ENCODE measurements around the gene PODXL. TPM values are rescaled to one million over a fixed set of nuclear protein-coding genes. Genes with fewer than 3 reads are reported as not detected.

The PODXL gene
- total and polyA plus RNA-seq, 2 donors (not counting 3 experiments of a cell fraction or from before 2014, with no cell fraction given): 86.4 to 156 TPM

DNA sequence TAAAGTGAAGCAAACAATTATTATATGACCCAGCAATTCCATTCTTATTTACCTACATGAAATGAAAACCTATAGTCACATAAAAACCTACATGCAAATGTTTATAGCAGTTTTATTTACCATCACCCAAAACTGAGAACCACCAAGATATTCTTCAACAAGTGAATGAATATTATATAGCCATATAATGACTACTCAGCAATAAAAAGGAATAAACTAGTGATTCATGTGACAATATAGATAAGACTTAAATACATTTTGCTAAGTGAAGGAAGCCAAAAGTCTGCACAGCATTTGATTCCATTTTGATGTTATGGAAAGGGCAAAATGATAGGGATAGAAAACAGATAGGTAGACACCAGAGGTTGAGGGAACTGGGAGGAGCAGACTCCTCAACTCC lies 31.7 kb downstream of the PODXL start:
- no peak overlapping the region for H3K27ac ChIP-seq (ENCODE audit: insufficient read depth, low read depth, low read length)
- H3K9me3 ChIP-seq (replicated peaks; ENCODE audit: control insufficient read depth, insufficient read depth, low read length): no peaks in the 10 kb centered on the region
- peaks cover 81% of the 10 kb centered on the region for H3K79me2 ChIP-seq (ENCODE audit: control insufficient read depth, insufficient read depth, low read length)
- no TSS peak for BruUV-seq (replicated peaks)
- ChIA-PET POLR2A (interaction anchor here (1.2 kb wide), 1 partner anchor 9 kb away, joined by 5 read pairs; no protein-coding TSS in a partner anchor), CTCF (no interaction called here)
- no peak overlapping the region for H3K4me2 ChIP-seq (ENCODE audit: insufficient read depth, low read length)
- H4K20me1 ChIP-seq (replicated peaks; ENCODE audit: control insufficient read depth, extremely low read depth, insufficient read depth, low read length): no peaks in the 10 kb centered on the region
- no peak overlapping the region for H2AFZ ChIP-seq (ENCODE audit: low read depth, low read length)
- H3K4me3 ChIP-seq (replicated peaks in 1 of 3; ENCODE audit: insufficient read depth in 1 of 3, low read depth in 1 of 3, low read length in 3 of 3): no peak overlapping the region
- FAIRE-seq (no peak), DNase-seq (ENCODE audit: low read depth, low spot score) (no peak)
- H3K9me1 ChIP-seq (replicated peaks; ENCODE audit: control insufficient read depth, extremely low read depth, insufficient read depth, low read length): no peaks in the 10 kb centered on the region
- intact Hi-C loops (cut with micrococcal nuclease): loop anchor here (1.0 kb wide), 1 partner anchor 16 kb away; no protein-coding TSS in a partner anchor
- no peak overlapping the region for H3K9ac ChIP-seq (replicated peaks; ENCODE audit: extremely low read depth, insufficient read depth, low read length)
- H3K4me1 ChIP-seq (ENCODE audit: control insufficient read depth, extremely low read depth, insufficient read depth, low read length): peaks cover 61% of the 10 kb centered on the region
- dilution Hi-C loops (cut with MboI; ENCODE audit: extremely low pct_ligation_motif_present, low sequenced_read_pairs): no loop called here
- no peak for TF ChIP-seq JUN (IDR thresholded peaks at IDR 0.05; ENCODE audit: borderline replicate concordance, insufficient read depth, insufficient read length, low read depth)
- no peaks in the 10 kb centered on the region for H3K27me3 ChIP-seq (ENCODE audit: control insufficient read depth in 2 of 2, insufficient read depth in 2 of 2, low read length in 2 of 2)
- H3K36me3 ChIP-seq (ENCODE audit: control insufficient read depth in 2 of 2, extremely low read depth in 1 of 2, insufficient read depth in 2 of 2, low read length in 2 of 2): no peaks in the 10 kb centered on the region

DNA sequence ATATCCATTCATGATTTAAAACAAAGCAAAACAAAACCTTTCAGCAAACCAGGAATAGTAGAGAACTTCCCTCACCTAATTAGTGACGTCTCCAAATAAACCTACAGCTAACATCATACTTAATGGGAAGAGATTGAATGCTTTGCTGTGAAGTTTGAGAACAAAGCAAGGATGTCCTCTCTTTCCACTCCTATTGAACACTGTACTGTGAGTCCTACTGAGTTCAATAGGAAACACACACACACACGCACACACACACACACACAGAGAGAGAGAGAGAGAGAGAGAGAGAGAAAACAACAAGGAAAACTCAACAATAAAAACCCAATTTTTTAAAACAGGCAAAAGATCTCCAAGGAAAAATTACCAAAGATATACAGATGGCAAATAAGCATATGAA lies 32.3 kb downstream of the PODXL start:
- no peak for TF ChIP-seq JUN (IDR thresholded peaks at IDR 0.05; ENCODE audit: borderline replicate concordance, insufficient read depth, insufficient read length, low read depth)
- no peak for TF ChIP-seq FOS (IDR thresholded peaks at IDR 0.05; ENCODE audit: borderline replicate concordance, insufficient read depth, low read length)
- TF ChIP-seq CTCF (IDR thresholded peaks at IDR 0.05; ENCODE audit: extremely low read depth in 1 of 2, insufficient read depth in 1 of 2, low read depth in 1 of 2, low read length in 2 of 2): no peak
- TF ChIP-seq MYC (IDR thresholded peaks at IDR 0.05; ENCODE audit: low read depth, low read length): no peak
- TF ChIP-seq EZH2 (IDR thresholded peaks at IDR 0.05; ENCODE audit: borderline replicate concordance, low read depth, low read length, severe bottlenecking): no peak
- no peak for TF ChIP-seq GATA2 (IDR thresholded peaks at IDR 0.05; ENCODE audit: insufficient read depth, insufficient read length, low read depth, low read length)
- no peak for TF ChIP-seq MAX (IDR thresholded peaks at IDR 0.05; ENCODE audit: insufficient read depth, insufficient read length)
- no peak for TF ChIP-seq POLR2AphosphoS5 (IDR thresholded peaks at IDR 0.05; ENCODE audit: insufficient read depth, low read depth, low read length)
- no peak for TF ChIP-seq POLR2A (IDR thresholded peaks at IDR 0.05; ENCODE audit: low read depth, low read length)
- Histone ChIP-seq H4K20me1 (replicated peaks; ENCODE audit: control insufficient read depth, extremely low read depth, insufficient read depth, low read length) (no peaks in the 10 kb centered on the region), H3K4me2 (ENCODE audit: insufficient read depth, low read length) (no peak overlapping the region), H3K27ac (ENCODE audit: insufficient read depth, low read depth, low read length) (no peak overlapping the region), H3K9ac (replicated peaks; ENCODE audit: extremely low read depth, insufficient read depth, low read length) (no peak overlapping the region), H3K4me3 (replicated peaks in 1 of 3; ENCODE audit: insufficient read depth in 1 of 3, low read depth in 1 of 3, low read length in 3 of 3) (no peak overlapping the region), H3K27me3 (ENCODE audit: control insufficient read depth in 2 of 2, insufficient read depth in 2 of 2, low read length in 2 of 2) (no peaks in the 10 kb centered on the region), H3K36me3 (ENCODE audit: control insufficient read depth in 2 of 2, extremely low read depth in 1 of 2, insufficient read depth in 2 of 2, low read length in 2 of 2) (no peaks in the 10 kb centered on the region), H2AFZ (ENCODE audit: low read depth, low read length) (no peak overlapping the region), H3K9me1 (replicated peaks; ENCODE audit: control insufficient read depth, extremely low read depth, insufficient read depth, low read length) (no peaks in the 10 kb centered on the region), H3K9me3 (replicated peaks; ENCODE audit: control insufficient read depth, insufficient read depth, low read length) (no peaks in the 10 kb centered on the region), H3K4me1 (ENCODE audit: control insufficient read depth, extremely low read depth, insufficient read depth, low read length) (peaks cover 57% of the 10 kb centered on the region), H3K79me2 (ENCODE audit: control insufficient read depth, insufficient read depth, low read length) (peaks cover 83% of the 10 kb centered on the region)
- FAIRE-seq: peak; percentile 15
- ChIA-PET POLR2A (interaction anchor here (1.2 kb wide), 1 partner anchor 9 kb away, joined by 5 read pairs; no protein-coding TSS in a partner anchor), CTCF (no interaction called here)
- no TSS peak for BruUV-seq (replicated peaks)
- intact Hi-C loops (cut with micrococcal nuclease) (no loop called here), dilution Hi-C loops (cut with MboI; ENCODE audit: extremely low pct_ligation_motif_present, low sequenced_read_pairs) (no loop called here)
- peak; percentile 86 for DNase-seq (ENCODE audit: low read depth, low spot score)

Measured in endothelial cell of umbilical vein (primary cell).